GM06990 (cell line): ENCODE results near the gene PDE6A.
A peak's percentile ranks its signal among the peaks of the same experiment; 100 is the strongest.

Experiments
- DNase-seq: peaks from one replicate; pipeline ENCODE4 v3.0.0-alpha.2; 2011; ENCODE audit not compliant: insufficient read length; ENCODE audit errors: extremely low read depth
- H3K27me3 ChIP-seq: replicated peaks from 2 replicates; pipeline ENCODE4 v1.6.0; 2011; ENCODE audit warnings: low read length; ENCODE audit not compliant: control insufficient read depth, insufficient read depth
- H3K36me3 ChIP-seq: 2 replicates; pipeline ENCODE4 v1.5.1; 2011; ENCODE audit warnings: low read length; ENCODE audit not compliant: control insufficient read depth, insufficient read depth
- H3K4me3 ChIP-seq: replicated peaks from 2 replicates; pipeline ENCODE4 v1.5.1; 2011; ENCODE audit warnings: low read depth, mild to moderate bottlenecking, control low read depth, low read length
- CTCF ChIP-seq: IDR thresholded peaks from 2 replicates; pipeline ENCODE4 v1.5.1; 2011; ENCODE audit warnings: low read length, control low read depth, mild to moderate bottlenecking, inconsistent platforms; ENCODE audit not compliant: insufficient read depth, poor library complexity, severe bottlenecking

Gene PDE6A

GRCh38 chr5:149957855-149958254, 13.3 kb upstream of the PDE6A start:
- Histone ChIP-seq H3K27me3 (no peaks in the 10 kb centered on the region), H3K4me3 (no peak overlapping the region), H3K36me3 (no peaks in the 10 kb centered on the region)
- TF ChIP-seq CTCF: no peak
- DNase-seq: no peak

- Histone ChIP-seq H3K27me3 (no peaks in the 10 kb centered on the region), H3K36me3 (no peaks in the 10 kb centered on the region), H3K4me3 (no peak overlapping the region)
- TF ChIP-seq CTCF: no peak
- DNase-seq: no peak
Observed at GRCh38 chr5:149956685-149957084, 12.1 kb upstream of the PDE6A start.

GRCh38 chr5:149954798-149955197, 10.2 kb upstream of the PDE6A start:
- DNase-seq: no peak
- Histone ChIP-seq H3K4me3 (no peak overlapping the region), H3K36me3 (no peaks in the 10 kb centered on the region), H3K27me3 (no peaks in the 10 kb centered on the region)
- no peak for TF ChIP-seq CTCF

GRCh38 chr5:149953436-149954121, 9.0 kb upstream of the PDE6A start:
- Histone ChIP-seq H3K4me3 (no peak overlapping the region), H3K36me3 (no peaks in the 10 kb centered on the region), H3K27me3 (no peaks in the 10 kb centered on the region)
- no peak for TF ChIP-seq CTCF
- no peak for DNase-seq

- H3K4me3 ChIP-seq: no peak overlapping the region
- no peaks in the 10 kb centered on the region for H3K36me3 ChIP-seq
- H3K27me3 ChIP-seq: no peaks in the 10 kb centered on the region
- TF ChIP-seq CTCF: peak; percentile 6
- no peak for DNase-seq
Observed at GRCh38 chr5:149951138-149951749, 6.7 kb upstream of the PDE6A start.
